ENCODE data around the gene AGTRAP.

AGTRAP gene

GRCh38 chr1:11728126-11728806 is 7.7 kb upstream of the AGTRAP start:
- Histone ChIP-seq H2AFZ (ENCODE audit: low read depth, low read length) (no peak overlapping the region), H3K4me2 (ENCODE audit: low read length) (no peak overlapping the region), H3K27ac (ENCODE audit: low read length) (no peak overlapping the region), H3K27me3 (ENCODE audit: low read depth, low read length) (no peaks in the 10 kb centered on the region), H3K79me2 (ENCODE audit: low read length) (no peaks in the 10 kb centered on the region), H3K36me3 (replicated peaks; ENCODE audit: low read depth, low read length) (no peaks in the 10 kb centered on the region), H3K4me1 (ENCODE audit: low read length) (no peaks in the 10 kb centered on the region), H3K9ac (ENCODE audit: low read length) (no peak overlapping the region), H3K4me3 (ENCODE audit: low read length) (no peak overlapping the region), H3K9me3 (ENCODE audit: insufficient read depth, low read length) (no peaks in the 10 kb centered on the region), H4K20me1 (ENCODE audit: insufficient read depth, low read length) (no peaks in the 10 kb centered on the region)
- TF ChIP-seq EZH2phosphoT487 (IDR thresholded peaks at IDR 0.05; ENCODE audit: low read depth) (no peak), CTCF (IDR thresholded peaks at IDR 0.05; ENCODE audit: low read depth, low read length) (no peak)

GRCh38 chr1:11729155-11729497 is 6.8 kb upstream of the AGTRAP start:
- no peaks in the 10 kb centered on the region for H3K36me3 ChIP-seq (replicated peaks; ENCODE audit: low read depth, low read length)
- no peak overlapping the region for H3K4me3 ChIP-seq (ENCODE audit: low read length)
- H3K27ac ChIP-seq (ENCODE audit: low read length): no peak overlapping the region
- no peaks in the 10 kb centered on the region for H3K79me2 ChIP-seq (ENCODE audit: low read length)
- H3K4me1 ChIP-seq (ENCODE audit: low read length): no peaks in the 10 kb centered on the region
- no peak overlapping the region for H2AFZ ChIP-seq (ENCODE audit: low read depth, low read length)
- no peaks in the 10 kb centered on the region for H3K9me3 ChIP-seq (ENCODE audit: insufficient read depth, low read length)
- TF ChIP-seq EZH2phosphoT487 (IDR thresholded peaks at IDR 0.05; ENCODE audit: low read depth): no peak
- no peak for TF ChIP-seq CTCF (IDR thresholded peaks at IDR 0.05; ENCODE audit: low read depth, low read length)
- no peak overlapping the region for H3K9ac ChIP-seq (ENCODE audit: low read length)
- H3K4me2 ChIP-seq (ENCODE audit: low read length): no peak overlapping the region
- no peaks in the 10 kb centered on the region for H3K27me3 ChIP-seq (ENCODE audit: low read depth, low read length)
- no peaks in the 10 kb centered on the region for H4K20me1 ChIP-seq (ENCODE audit: insufficient read depth, low read length)

- H3K4me3 ChIP-seq (ENCODE audit: low read length): no peak overlapping the region
- H3K27ac ChIP-seq (ENCODE audit: low read length): no peak overlapping the region
- TF ChIP-seq CTCF (IDR thresholded peaks at IDR 0.05; ENCODE audit: low read depth, low read length) (no peak), EZH2phosphoT487 (IDR thresholded peaks at IDR 0.05; ENCODE audit: low read depth) (no peak)
- H3K27me3 ChIP-seq (ENCODE audit: low read depth, low read length): no peaks in the 10 kb centered on the region
- no peaks in the 10 kb centered on the region for H3K4me1 ChIP-seq (ENCODE audit: low read length)
- H3K79me2 ChIP-seq (ENCODE audit: low read length): no peaks in the 10 kb centered on the region
- H3K36me3 ChIP-seq (replicated peaks; ENCODE audit: low read depth, low read length): no peaks in the 10 kb centered on the region
- no peaks in the 10 kb centered on the region for H3K9me3 ChIP-seq (ENCODE audit: insufficient read depth, low read length)
- H3K4me2 ChIP-seq (ENCODE audit: low read length): no peak overlapping the region
- H4K20me1 ChIP-seq (ENCODE audit: insufficient read depth, low read length): no peaks in the 10 kb centered on the region
- H3K9ac ChIP-seq (ENCODE audit: low read length): no peak overlapping the region
- no peak overlapping the region for H2AFZ ChIP-seq (ENCODE audit: low read depth, low read length)
These were observed 6.2 kb upstream of the AGTRAP start for GRCh38 chr1:11729498-11730428.

GRCh38 chr1:11730429-11730891 is 5.5 kb upstream of the AGTRAP start:
- Histone ChIP-seq H3K79me2 (ENCODE audit: low read length) (no peaks in the 10 kb centered on the region), H2AFZ (ENCODE audit: low read depth, low read length) (no peak overlapping the region), H3K27me3 (ENCODE audit: low read depth, low read length) (no peaks in the 10 kb centered on the region), H3K9ac (ENCODE audit: low read length) (no peak overlapping the region), H3K4me2 (ENCODE audit: low read length) (no peak overlapping the region; the same call in 1 of the 2 replicates), H3K27ac (ENCODE audit: low read length) (no peak overlapping the region), H3K4me3 (ENCODE audit: low read length) (no peak overlapping the region), H3K9me3 (ENCODE audit: insufficient read depth, low read length) (no peaks in the 10 kb centered on the region), H3K36me3 (replicated peaks; ENCODE audit: low read depth, low read length) (no peaks in the 10 kb centered on the region), H3K4me1 (ENCODE audit: low read length) (0 out of 2 replicates have a peak, but pooled peaks cover under 1% of the 10 kb centered on the region), H4K20me1 (ENCODE audit: insufficient read depth, low read length) (no peaks in the 10 kb centered on the region)
- TF ChIP-seq CTCF (IDR thresholded peaks at IDR 0.05; ENCODE audit: low read depth, low read length) (no peak), EZH2phosphoT487 (IDR thresholded peaks at IDR 0.05; ENCODE audit: low read depth) (no peak)

Measured in OCI-LY3 (cell line).